ENCODE data around the gene ZNF550. TPM values are rescaled to one million over a fixed set of nuclear protein-coding genes. Genes with fewer than 3 reads are reported as not detected.

The ZNF550 gene
- total RNA-seq = 8.6 and 8.8 TPM in 2 replicates

GRCh38 chr19:57559404-57560025 is at the start of gene ZNF550:
TSS of gene ZNF550 (minus strand) at chr19:57559863. CDS start at chr19:57559682, 181 bp downstream.

GRCh38 chr19:57599761-57600383 is 40.2 kb upstream of the ZNF550 start, which contains the start of gene ZNF530:
TSS of gene ZNF530 (plus strand) at chr19:57599885. CDS start at chr19:57604346, 4,461 bp downstream.

GRCh38 chr19:57583521-57584416 is 24.1 kb upstream of the ZNF550 start, which contains the start of gene ZIK1:
TSS of gene ZIK1 (plus strand) at chr19:57584145. CDS start at chr19:57584357, 212 bp downstream.

GRCh38 chr19:57578487-57579205 is 19.0 kb upstream of the ZNF550 start, which contains the start of gene ZNF416:
TSS of gene ZNF416 (minus strand) at chr19:57578911. CDS start at chr19:57578704, 207 bp downstream.

GRCh38 chr19:57527136-57527881 is 32.4 kb downstream of the ZNF550 start, which contains the start of gene ZNF549:
TSS of gene ZNF549 (plus strand) at chr19:57527356. CDS start at chr19:57527574, 218 bp downstream.

GRCh38 chr19:57499680-57500395 is 59.8 kb downstream of the ZNF550 start, which contains the start of gene ZNF773:
TSS of gene ZNF773 (plus strand) at chr19:57499938. CDS start at chr19:57500081, 143 bp downstream.

GRCh38 chr19:57487477-57488298 is 72.0 kb downstream of the ZNF550 start, which contains the start of gene ZNF419:
TSS of gene ZNF419 (plus strand) at chr19:57487750. CDS start at chr19:57487951, 201 bp downstream.

Other genes with a start within 250 kb of the ZNF550 start
- gene ZNF543, start 239.4 kb downstream of the ZNF550 start, total RNA-seq = 7.1 and 7.3 TPM in 2 replicates
- 9.1 and 13.6 TPM in 2 replicates for gene ZNF304, start 208.6 kb downstream of the ZNF550 start, total RNA-seq
- gene TRAPPC2B, start 196.3 kb downstream of the ZNF550 start, total RNA-seq = 11.9 and 12.9 TPM in 2 replicates
- gene ZNF547, start 196.3 kb downstream of the ZNF550 start, total RNA-seq = 4.6 and 8.1 TPM in 2 replicates
- gene ZNF548, start 170.0 kb downstream of the ZNF550 start, total RNA-seq = 20.3 and 27.6 TPM in 2 replicates
- 10.6 and 17.0 TPM in 2 replicates for gene ZNF17, start 148.7 kb downstream of the ZNF550 start, total RNA-seq
- gene ZNF749, start 124.5 kb downstream of the ZNF550 start, total RNA-seq = 6.8 and 8.3 TPM in 2 replicates
- gene VN1R1, start 102.7 kb downstream of the ZNF550 start, total RNA-seq = 0.34 and 0.95 TPM in 2 replicates
- gene ZNF772, start 82.3 kb downstream of the ZNF550 start, total RNA-seq = 13.3 and 22.4 TPM in 2 replicates
- gene ZNF419, start 72.1 kb downstream of the ZNF550 start, total RNA-seq = 14.2 and 14.5 TPM in 2 replicates
- gene ZNF773, start 59.9 kb downstream of the ZNF550 start, total RNA-seq = 15.6 and 17.2 TPM in 2 replicates
- 4.3 and 5.4 TPM in 2 replicates for gene ZNF549, start 32.5 kb downstream of the ZNF550 start, total RNA-seq
- gene ZNF416, start 19.0 kb upstream of the ZNF550 start, total RNA-seq = 4.4 and 5.5 TPM in 2 replicates
- 5.2 and 7.7 TPM in 2 replicates for gene ZIK1, start 24.3 kb upstream of the ZNF550 start, total RNA-seq
- 1.6 and 3.0 TPM in 2 replicates for gene ZNF530, start 40.0 kb upstream of the ZNF550 start, total RNA-seq
- 15.9 and 19.7 TPM in 2 replicates for gene ZNF134, start 54.4 kb upstream of the ZNF550 start, total RNA-seq
- 8.8 and 11.2 TPM in 2 replicates for gene ZNF211, start 73.3 kb upstream of the ZNF550 start, total RNA-seq
- not detected in 2 replicates for gene ZSCAN4, start 109.1 kb upstream of the ZNF550 start, total RNA-seq
- 4.4 and 4.6 TPM in 2 replicates for gene ZNF551, start 122.1 kb upstream of the ZNF550 start, total RNA-seq
- gene ZNF154, start 149.3 kb upstream of the ZNF550 start, total RNA-seq = 2.8 and 6.1 TPM in 2 replicates
- gene ZNF671, start 167.8 kb upstream of the ZNF550 start, total RNA-seq = 12.0 and 12.1 TPM in 2 replicates
- 16.1 and 17.8 TPM in 2 replicates for gene ZNF776, start 187.0 kb upstream of the ZNF550 start, total RNA-seq
- 15.0 and 17.8 TPM in 2 replicates for gene ZNF586, start 209.8 kb upstream of the ZNF550 start, total RNA-seq